HG03342 (cell line): Measurements from ENCODE around the gene MPZ.
"Not testable (repeated sequence)": the region's sequence is repeated elsewhere in the genome, so short reads cannot be mapped to it uniquely, and the experiment has no call there.

Experiments used
- ATAC-seq: cut with Tn5 transposase; IDR thresholded peaks from one replicate; pipeline ENCODE4 v1.9.1; 2021; ENCODE audit warnings: mild to moderate bottlenecking, moderate library complexity; ENCODE audit not compliant: unreplicated experiment

Gene MPZ

GRCh38 chr1:161309868-161310267 is at the start of gene MPZ:
TSS of gene MPZ (minus strand) at chr1:161309968. CDS start at chr1:161309905, 63 bp downstream.
- no peak for ATAC-seq

GRCh38 chr1:161359291-161359690 is 49.5 kb upstream of the MPZ start:
- ATAC-seq, result no peak

GRCh38 chr1:161357073-161357472 is 47.3 kb upstream of the MPZ start:
- ATAC-seq, result no peak

GRCh38 chr1:161351482-161351881 is 41.7 kb upstream of the MPZ start:
- ATAC-seq, result no peak

- ATAC-seq, result no peak
Observed at GRCh38 chr1:161350671-161351070, 40.9 kb upstream of the MPZ start.

GRCh38 chr1:161342821-161343220 is 33.1 kb upstream of the MPZ start:
- no peak for ATAC-seq

GRCh38 chr1:161342177-161342576 is 32.4 kb upstream of the MPZ start:
- no peak for ATAC-seq

- ATAC-seq, result no peak
Observed at GRCh38 chr1:161335796-161336195, 26.0 kb upstream of the MPZ start.

GRCh38 chr1:161333166-161333565 is 23.4 kb upstream of the MPZ start:
- ATAC-seq, result no peak

- no peak for ATAC-seq
Observed at GRCh38 chr1:161330346-161330745, 20.6 kb upstream of the MPZ start.

GRCh38 chr1:161324020-161324419 is 14.3 kb upstream of the MPZ start:
- no peak for ATAC-seq

- ATAC-seq, result not testable (repeated sequence)
Observed at GRCh38 chr1:161315841-161316674, 6.3 kb upstream of the MPZ start.

- ATAC-seq, result peak; percentile 97
Observed at GRCh38 chr1:161314201-161314981, 4.6 kb upstream of the MPZ start, which contains the start of gene SDHC. TSS of gene SDHC (plus strand) at chr1:161314381. CDS start at chr1:161314406, 25 bp downstream.

- peak; percentile 9 for ATAC-seq
Observed at GRCh38 chr1:161313554-161314200, 3.9 kb upstream of the MPZ start.

- ATAC-seq, result no peak
Observed at GRCh38 chr1:161311595-161312181, 1.9 kb upstream of the MPZ start.

GRCh38 chr1:161307892-161308638 is 1.7 kb downstream of the MPZ start:
- ATAC-seq, result no peak

GRCh38 chr1:161307230-161307768 is 2.5 kb downstream of the MPZ start:
- no peak for ATAC-seq

GRCh38 chr1:161305867-161306519 is 3.8 kb downstream of the MPZ start:
- peak; percentile 85 for ATAC-seq
